Cortex of kidney (tissue), 1 donor: ENCODE data around the gene SLC24A4.

Experiments
- DNase-seq: peaks from one replicate; lab custom pipeline; 2025; lab: John Stamatoyannopoulos, UW

SLC24A4 gene

GRCh38 chr14:92458136-92459029 is 135.4 kb downstream of the SLC24A4 start:
- DNase-seq: no peak

- DNase-seq: no peak
Observed at GRCh38 chr14:92459030-92459949, 136.3 kb downstream of the SLC24A4 start.

- DNase-seq: no peak
Observed at GRCh38 chr14:92459950-92460421, 137.0 kb downstream of the SLC24A4 start.

GRCh38 chr14:92460541-92460915 is 137.6 kb downstream of the SLC24A4 start:
- no peak for DNase-seq

GRCh38 chr14:92460916-92461579 is 138.1 kb downstream of the SLC24A4 start:
- no peak for DNase-seq

GRCh38 chr14:92461891-92462290 is 138.9 kb downstream of the SLC24A4 start:
- DNase-seq: no peak

GRCh38 chr14:92462568-92462967 is 139.6 kb downstream of the SLC24A4 start:
- no peak for DNase-seq

- DNase-seq: no peak
Observed at GRCh38 chr14:92463141-92463540, 140.2 kb downstream of the SLC24A4 start.

- no peak for DNase-seq
Observed at GRCh38 chr14:92464156-92464555, 141.2 kb downstream of the SLC24A4 start.

GRCh38 chr14:92464716-92465115 is 141.8 kb downstream of the SLC24A4 start:
- DNase-seq: no peak

GRCh38 chr14:92465353-92466055 is 142.5 kb downstream of the SLC24A4 start:
- DNase-seq: no peak

- DNase-seq: no peak
Observed at GRCh38 chr14:92466059-92466458, 143.1 kb downstream of the SLC24A4 start.

GRCh38 chr14:92469515-92469914 is 146.6 kb downstream of the SLC24A4 start:
- no peak for DNase-seq

GRCh38 chr14:92470215-92470614 is 147.2 kb downstream of the SLC24A4 start:
- no peak for DNase-seq

GRCh38 chr14:92470811-92471210 is 147.8 kb downstream of the SLC24A4 start:
- no peak for DNase-seq

- no peak for DNase-seq
Observed at GRCh38 chr14:92471919-92472318, 149.0 kb downstream of the SLC24A4 start.

- DNase-seq: no peak
Observed at GRCh38 chr14:92472860-92473259, 149.9 kb downstream of the SLC24A4 start.

- no peak for DNase-seq
Observed at GRCh38 chr14:92473261-92473968, 150.4 kb downstream of the SLC24A4 start.

GRCh38 chr14:92473969-92474535 is 151.1 kb downstream of the SLC24A4 start:
- DNase-seq: no peak

- no peak for DNase-seq
Observed at GRCh38 chr14:92475037-92475436, 152.1 kb downstream of the SLC24A4 start.
